ENCODE results near the gene OR1E1.

DNA sequence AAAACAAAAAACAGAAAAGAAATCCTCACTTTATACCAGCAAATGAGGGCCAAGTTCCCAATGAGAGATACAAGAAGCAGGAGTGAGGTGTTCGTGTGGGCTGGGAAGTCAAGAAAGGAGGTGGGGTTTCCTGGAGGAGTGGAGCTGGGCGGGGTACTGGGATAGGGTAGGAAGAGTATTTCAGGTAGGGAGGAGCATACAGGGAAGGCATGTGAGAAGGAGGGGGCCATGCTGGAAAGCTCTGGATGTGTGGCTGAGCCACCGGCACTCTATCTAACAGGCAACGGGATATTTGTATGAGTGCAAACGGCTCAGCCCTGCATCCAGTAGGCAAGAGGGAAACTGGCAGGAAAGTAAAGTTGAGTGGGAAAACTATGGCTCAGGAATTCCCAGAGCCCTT lies 16.3 kb downstream of the OR1E1 start:
- TF ChIP-seq, protein P1, sequence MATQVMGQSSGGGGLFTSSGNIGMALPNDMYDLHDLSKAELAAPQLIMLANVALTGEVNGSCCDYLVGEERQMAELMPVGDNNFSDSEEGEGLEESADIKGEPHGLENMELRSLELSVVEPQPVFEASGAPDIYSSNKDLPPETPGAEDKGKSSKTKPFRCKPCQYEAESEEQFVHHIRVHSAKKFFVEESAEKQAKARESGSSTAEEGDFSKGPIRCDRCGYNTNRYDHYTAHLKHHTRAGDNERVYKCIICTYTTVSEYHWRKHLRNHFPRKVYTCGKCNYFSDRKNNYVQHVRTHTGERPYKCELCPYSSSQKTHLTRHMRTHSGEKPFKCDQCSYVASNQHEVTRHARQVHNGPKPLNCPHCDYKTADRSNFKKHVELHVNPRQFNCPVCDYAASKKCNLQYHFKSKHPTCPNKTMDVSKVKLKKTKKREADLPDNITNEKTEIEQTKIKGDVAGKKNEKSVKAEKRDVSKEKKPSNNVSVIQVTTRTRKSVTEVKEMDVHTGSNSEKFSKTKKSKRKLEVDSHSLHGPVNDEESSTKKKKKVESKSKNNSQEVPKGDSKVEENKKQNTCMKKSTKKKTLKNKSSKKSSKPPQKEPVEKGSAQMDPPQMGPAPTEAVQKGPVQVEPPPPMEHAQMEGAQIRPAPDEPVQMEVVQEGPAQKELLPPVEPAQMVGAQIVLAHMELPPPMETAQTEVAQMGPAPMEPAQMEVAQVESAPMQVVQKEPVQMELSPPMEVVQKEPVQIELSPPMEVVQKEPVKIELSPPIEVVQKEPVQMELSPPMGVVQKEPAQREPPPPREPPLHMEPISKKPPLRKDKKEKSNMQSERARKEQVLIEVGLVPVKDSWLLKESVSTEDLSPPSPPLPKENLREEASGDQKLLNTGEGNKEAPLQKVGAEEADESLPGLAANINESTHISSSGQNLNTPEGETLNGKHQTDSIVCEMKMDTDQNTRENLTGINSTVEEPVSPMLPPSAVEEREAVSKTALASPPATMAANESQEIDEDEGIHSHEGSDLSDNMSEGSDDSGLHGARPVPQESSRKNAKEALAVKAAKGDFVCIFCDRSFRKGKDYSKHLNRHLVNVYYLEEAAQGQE (IDR thresholded peaks at IDR 0.05; ENCODE audit: low read depth), result no peak
- TF ChIP-seq EP300 (IDR thresholded peaks at IDR 0.05; ENCODE audit: borderline replicate concordance), result no peak
- no peak for TF ChIP-seq EGR1 (IDR thresholded peaks at IDR 0.05)
- no peak for TF ChIP-seq TEAD4 (IDR thresholded peaks at IDR 0.05)
- TF ChIP-seq, protein P2, sequence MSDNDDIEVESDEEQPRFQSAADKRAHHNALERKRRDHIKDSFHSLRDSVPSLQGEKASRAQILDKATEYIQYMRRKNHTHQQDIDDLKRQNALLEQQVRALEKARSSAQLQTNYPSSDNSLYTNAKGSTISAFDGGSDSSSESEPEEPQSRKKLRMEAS (IDR thresholded peaks at IDR 0.05), result no peak
- TF ChIP-seq USF1 (IDR thresholded peaks at IDR 0.05), result no peak
- TF ChIP-seq RAD21 (IDR thresholded peaks at IDR 0.05; ENCODE audit: low read depth), result no peak
- no peak for TF ChIP-seq CEBPB (IDR thresholded peaks at IDR 0.05)
- TF ChIP-seq TAF1 (IDR thresholded peaks at IDR 0.05; ENCODE audit: low read depth), result no peak
- no peak for TF ChIP-seq CREB1 (IDR thresholded peaks at IDR 0.05; ENCODE audit: low read depth)
- TF ChIP-seq YY1 (IDR thresholded peaks at IDR 0.05; ENCODE audit: low read depth), result no peak
- no peak for TF ChIP-seq FOXM1 (IDR thresholded peaks at IDR 0.05; ENCODE audit: borderline replicate concordance, low read depth)

Data from Ishikawa (cell line).